Measurements from ENCODE around the gene ISG15.

Gene ISG15

DNA sequence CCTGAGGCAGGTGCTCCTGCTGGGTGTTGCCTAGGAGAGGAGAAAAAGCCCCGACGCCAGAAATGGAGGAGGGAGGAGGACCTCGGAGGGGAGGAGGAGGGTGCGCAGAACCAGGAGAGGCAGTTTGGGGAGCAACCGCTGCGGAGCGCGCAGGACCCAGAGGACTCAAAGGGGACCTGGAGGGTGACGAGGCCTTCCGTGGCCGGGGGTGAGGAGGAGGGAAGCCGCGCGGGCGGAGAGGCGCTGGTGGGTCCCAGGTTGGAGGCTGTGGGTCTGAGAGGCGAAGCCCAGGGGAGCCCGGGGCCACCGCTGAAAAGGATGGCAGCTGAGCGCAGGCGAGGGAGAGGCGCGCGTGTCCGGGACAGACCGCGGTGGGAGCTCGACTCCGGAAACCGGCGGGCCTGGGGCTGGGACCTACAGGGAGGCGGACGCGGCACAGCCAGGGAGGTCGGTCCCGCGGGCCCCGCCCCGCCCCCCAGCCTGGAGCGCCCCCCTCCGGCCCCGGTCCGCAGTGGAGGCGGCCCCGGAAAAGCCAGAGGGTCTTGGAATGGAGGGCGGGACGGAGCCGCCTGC, 45.7 kb downstream of the ISG15 start:
- in situ Hi-C loops (cut with MboI; ENCODE audit: low sequenced_read_pairs) = no loop called here

- in situ Hi-C loops (cut with MboI; ENCODE audit: low sequenced_read_pairs) = no loop called here
Measured at GRCh38 chr1:1059494-1060280, 46.4 kb downstream of the ISG15 start.

DNA sequence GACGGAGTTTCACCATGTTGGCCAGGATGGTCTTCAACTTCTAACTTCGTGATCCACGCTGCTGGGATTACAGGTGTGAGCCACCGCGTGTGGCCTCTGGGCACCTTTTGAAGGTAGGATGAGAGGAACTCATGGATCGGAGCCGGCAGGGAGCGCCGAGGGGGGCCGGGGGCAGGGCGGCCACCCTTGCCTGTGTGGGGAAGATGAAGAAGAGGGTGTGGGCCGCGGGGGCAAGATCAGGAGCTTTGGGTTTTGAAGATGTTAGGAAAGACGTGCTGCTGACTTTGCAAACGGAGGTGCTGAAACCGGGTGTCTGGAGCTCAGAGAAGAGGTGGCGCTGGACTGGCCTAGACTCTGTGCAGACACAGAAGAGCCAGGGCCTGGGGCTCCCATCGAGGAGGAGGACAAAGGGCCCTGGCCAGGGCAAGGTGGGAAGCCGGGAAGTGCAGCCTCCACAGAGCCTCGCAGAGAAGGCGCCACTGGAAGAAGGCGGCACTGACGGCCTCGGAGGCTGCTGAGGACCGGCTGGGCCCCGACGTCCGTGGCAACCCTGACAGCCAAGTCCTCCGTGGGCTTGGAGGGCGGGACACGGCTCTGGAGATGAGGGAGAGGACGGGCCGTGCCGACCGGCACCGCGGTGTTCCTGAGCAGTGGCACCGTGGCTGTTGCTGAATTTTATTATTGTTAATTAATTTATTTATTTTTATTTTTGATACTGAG, 47.1 kb downstream of the ISG15 start:
- in situ Hi-C loops (cut with MboI; ENCODE audit: low sequenced_read_pairs) = no loop called here

- in situ Hi-C loops (cut with MboI; ENCODE audit: low sequenced_read_pairs) = no loop called here
Measured at GRCh38 chr1:1061682-1062345, 48.5 kb downstream of the ISG15 start.

- in situ Hi-C loops (cut with MboI; ENCODE audit: low sequenced_read_pairs) = no loop called here
Measured at GRCh38 chr1:1062348-1063163, 49.3 kb downstream of the ISG15 start.

GRCh38 chr1:1063261-1063944, 50.1 kb downstream of the ISG15 start:
- in situ Hi-C loops (cut with MboI; ENCODE audit: low sequenced_read_pairs) = no loop called here
